Measurements from ENCODE around the gene LARGE1.

GRCh38 chr22:33871935-33872334 is 48.3 kb downstream of the LARGE1 start:
- TF ChIP-seq, protein P1, sequence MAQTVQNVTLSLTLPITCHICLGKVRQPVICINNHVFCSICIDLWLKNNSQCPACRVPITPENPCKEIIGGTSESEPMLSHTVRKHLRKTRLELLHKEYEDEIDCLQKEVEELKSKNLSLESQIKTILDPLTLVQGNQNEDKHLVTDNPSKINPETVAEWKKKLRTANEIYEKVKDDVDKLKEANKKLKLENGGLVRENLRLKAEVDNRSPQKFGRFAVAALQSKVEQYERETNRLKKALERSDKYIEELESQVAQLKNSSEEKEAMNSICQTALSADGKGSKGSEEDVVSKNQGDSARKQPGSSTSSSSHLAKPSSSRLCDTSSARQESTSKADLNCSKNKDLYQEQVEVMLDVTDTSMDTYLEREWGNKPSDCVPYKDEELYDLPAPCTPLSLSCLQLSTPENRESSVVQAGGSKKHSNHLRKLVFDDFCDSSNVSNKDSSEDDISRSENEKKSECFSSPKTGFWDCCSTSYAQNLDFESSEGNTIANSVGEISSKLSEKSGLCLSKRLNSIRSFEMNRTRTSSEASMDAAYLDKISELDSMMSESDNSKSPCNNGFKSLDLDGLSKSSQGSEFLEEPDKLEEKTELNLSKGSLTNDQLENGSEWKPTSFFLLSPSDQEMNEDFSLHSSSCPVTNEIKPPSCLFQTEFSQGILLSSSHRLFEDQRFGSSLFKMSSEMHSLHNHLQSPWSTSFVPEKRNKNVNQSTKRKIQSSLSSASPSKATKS (CRISPR knock-in tag; IDR thresholded peaks at IDR 0.05): no peak
- TF ChIP-seq ZIK1 (CRISPR knock-in tag; IDR thresholded peaks at IDR 0.05; ENCODE audit: borderline replicate concordance, low read depth): no peak
- TF ChIP-seq ZSCAN12 (CRISPR knock-in tag; IDR thresholded peaks at IDR 0.05): no peak
- no peak for TF ChIP-seq FOSL2 (CRISPR knock-in tag; IDR thresholded peaks at IDR 0.05)
- TF ChIP-seq FLYWCH1 (CRISPR knock-in tag; IDR thresholded peaks at IDR 0.05): no peak
- TF ChIP-seq, protein P2, sequence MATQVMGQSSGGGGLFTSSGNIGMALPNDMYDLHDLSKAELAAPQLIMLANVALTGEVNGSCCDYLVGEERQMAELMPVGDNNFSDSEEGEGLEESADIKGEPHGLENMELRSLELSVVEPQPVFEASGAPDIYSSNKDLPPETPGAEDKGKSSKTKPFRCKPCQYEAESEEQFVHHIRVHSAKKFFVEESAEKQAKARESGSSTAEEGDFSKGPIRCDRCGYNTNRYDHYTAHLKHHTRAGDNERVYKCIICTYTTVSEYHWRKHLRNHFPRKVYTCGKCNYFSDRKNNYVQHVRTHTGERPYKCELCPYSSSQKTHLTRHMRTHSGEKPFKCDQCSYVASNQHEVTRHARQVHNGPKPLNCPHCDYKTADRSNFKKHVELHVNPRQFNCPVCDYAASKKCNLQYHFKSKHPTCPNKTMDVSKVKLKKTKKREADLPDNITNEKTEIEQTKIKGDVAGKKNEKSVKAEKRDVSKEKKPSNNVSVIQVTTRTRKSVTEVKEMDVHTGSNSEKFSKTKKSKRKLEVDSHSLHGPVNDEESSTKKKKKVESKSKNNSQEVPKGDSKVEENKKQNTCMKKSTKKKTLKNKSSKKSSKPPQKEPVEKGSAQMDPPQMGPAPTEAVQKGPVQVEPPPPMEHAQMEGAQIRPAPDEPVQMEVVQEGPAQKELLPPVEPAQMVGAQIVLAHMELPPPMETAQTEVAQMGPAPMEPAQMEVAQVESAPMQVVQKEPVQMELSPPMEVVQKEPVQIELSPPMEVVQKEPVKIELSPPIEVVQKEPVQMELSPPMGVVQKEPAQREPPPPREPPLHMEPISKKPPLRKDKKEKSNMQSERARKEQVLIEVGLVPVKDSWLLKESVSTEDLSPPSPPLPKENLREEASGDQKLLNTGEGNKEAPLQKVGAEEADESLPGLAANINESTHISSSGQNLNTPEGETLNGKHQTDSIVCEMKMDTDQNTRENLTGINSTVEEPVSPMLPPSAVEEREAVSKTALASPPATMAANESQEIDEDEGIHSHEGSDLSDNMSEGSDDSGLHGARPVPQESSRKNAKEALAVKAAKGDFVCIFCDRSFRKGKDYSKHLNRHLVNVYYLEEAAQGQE (IDR thresholded peaks at IDR 0.05; ENCODE audit: borderline replicate concordance in 1 of 2, low read depth in 1 of 2, low read length in 2 of 2): no peak
- no peak for TF ChIP-seq NFRKB (IDR thresholded peaks at IDR 0.05)
